Body of pancreas (tissue), 4 donors: ENCODE data around the gene LSM4.

Experiments used
- CTCF ChIP-seq, 7 experiments: fragments of 450-650 bp in 4 of 7; fragments of 200-600 bp in 3 of 7; sonication (generic) in 3 of 7; IDR thresholded peaks; one replicate each; pipeline ENCODE4 v1.5.1; 2016 to 2019; ENCODE audit warnings: antibody characterized with exemption in 7 of 7
- POLR2A ChIP-seq, 3 donors: fragments of 450-650 bp; IDR thresholded peaks; one replicate each; pipeline ENCODE4 v1.6.1; 2016; ENCODE audit warnings: antibody characterized with exemption in 3 of 3, mild to moderate bottlenecking in 2 of 3

- TF ChIP-seq CTCF (IDR thresholded peaks at IDR 0.05) (no peak), POLR2A (IDR thresholded peaks at IDR 0.05) (no peak)
These were observed 45.8 kb upstream of the LSM4 start for GRCh38 chr19:18368504-18369222.
